ENCODE data around the gene MIA.

DNA sequence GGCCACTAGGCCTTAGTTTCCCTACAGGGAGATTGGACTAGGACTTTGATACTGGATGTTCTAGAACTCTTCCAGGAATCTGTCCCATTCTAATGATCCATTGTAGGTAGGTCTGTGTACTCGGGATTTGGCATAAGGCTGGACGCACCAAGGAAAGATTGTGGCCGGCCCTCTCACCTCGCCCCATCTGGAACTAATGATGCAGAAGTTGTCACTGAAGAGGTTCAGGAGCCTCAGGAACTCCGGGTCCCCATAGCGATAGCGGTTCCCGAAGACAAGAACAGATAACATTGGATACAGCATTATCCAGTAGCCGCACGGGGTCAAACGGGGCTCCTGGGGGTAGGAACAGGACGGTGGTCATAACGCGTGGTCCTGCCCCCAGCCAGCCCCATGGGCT, 34.8 kb downstream of the MIA start:
- TF ChIP-seq, protein P1, sequence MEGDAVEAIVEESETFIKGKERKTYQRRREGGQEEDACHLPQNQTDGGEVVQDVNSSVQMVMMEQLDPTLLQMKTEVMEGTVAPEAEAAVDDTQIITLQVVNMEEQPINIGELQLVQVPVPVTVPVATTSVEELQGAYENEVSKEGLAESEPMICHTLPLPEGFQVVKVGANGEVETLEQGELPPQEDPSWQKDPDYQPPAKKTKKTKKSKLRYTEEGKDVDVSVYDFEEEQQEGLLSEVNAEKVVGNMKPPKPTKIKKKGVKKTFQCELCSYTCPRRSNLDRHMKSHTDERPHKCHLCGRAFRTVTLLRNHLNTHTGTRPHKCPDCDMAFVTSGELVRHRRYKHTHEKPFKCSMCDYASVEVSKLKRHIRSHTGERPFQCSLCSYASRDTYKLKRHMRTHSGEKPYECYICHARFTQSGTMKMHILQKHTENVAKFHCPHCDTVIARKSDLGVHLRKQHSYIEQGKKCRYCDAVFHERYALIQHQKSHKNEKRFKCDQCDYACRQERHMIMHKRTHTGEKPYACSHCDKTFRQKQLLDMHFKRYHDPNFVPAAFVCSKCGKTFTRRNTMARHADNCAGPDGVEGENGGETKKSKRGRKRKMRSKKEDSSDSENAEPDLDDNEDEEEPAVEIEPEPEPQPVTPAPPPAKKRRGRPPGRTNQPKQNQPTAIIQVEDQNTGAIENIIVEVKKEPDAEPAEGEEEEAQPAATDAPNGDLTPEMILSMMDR (IDR thresholded peaks at IDR 0.05): no peak
- TF ChIP-seq POLR2A (IDR thresholded peaks at IDR 0.05) (no peak), EP300 (IDR thresholded peaks at IDR 0.05) (no peak), POLR2AphosphoS5 (IDR thresholded peaks at IDR 0.05) (no peak)

All from sigmoid colon (tissue), 4 donors.